Panc1 (cell line): ENCODE measurements around the gene CXCL16.

Experiments used
- CTCF ChIP-seq: fragments of 450-650 bp; IDR thresholded peaks from 2 replicates; pipeline ENCODE4 v1.5.1; 2017; ENCODE audit warnings: mild to moderate bottlenecking
- POLR2AphosphoS5 ChIP-seq: IDR thresholded peaks from 2 replicates; pipeline ENCODE4 v1.6.1; 2012; ENCODE audit warnings: mild to moderate bottlenecking, low read depth, low read length, moderate library complexity
- SIN3A ChIP-seq: IDR thresholded peaks from 2 replicates; pipeline ENCODE4 v1.6.1; 2012; ENCODE audit warnings: low read depth, mild to moderate bottlenecking, low read length, moderate library complexity, borderline replicate concordance; ENCODE audit not compliant: insufficient read depth
- TF ChIP-seq, protein P1 (sequence below), 2 experiments: IDR thresholded peaks; 2 replicates each; pipeline ENCODE4 v1.6.1; 2011 to 2012; ENCODE audit warnings: low read depth in 2 of 2, control low read depth in 1 of 2, low read length in 1 of 2, mild to moderate bottlenecking in 1 of 2, moderate library complexity in 1 of 2; ENCODE audit not compliant: insufficient read depth in 1 of 2

DNA sequence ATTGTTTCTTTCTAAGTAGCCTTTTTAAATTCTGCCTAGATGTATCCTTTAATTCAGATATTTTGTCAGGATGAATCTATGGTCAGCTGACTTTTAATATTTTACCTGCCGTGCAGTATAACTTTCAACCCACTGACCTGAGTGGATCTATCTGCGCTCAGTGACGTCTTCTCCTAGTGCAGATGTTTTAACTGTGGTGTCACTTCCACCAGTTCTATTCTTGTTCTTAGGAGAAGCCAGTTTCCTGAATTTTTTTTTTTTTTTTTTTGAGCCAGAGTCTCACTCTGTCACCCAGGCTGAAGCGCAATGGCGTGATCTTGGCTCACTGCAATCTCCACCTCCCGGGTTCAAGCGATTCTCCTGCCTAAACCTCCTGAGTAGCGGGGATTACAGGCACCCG lies 27.0 kb upstream of the CXCL16 start:
- TF ChIP-seq POLR2AphosphoS5 (no peak), CTCF (no peak), SIN3A (no peak)
- TF ChIP-seq, protein P1, sequence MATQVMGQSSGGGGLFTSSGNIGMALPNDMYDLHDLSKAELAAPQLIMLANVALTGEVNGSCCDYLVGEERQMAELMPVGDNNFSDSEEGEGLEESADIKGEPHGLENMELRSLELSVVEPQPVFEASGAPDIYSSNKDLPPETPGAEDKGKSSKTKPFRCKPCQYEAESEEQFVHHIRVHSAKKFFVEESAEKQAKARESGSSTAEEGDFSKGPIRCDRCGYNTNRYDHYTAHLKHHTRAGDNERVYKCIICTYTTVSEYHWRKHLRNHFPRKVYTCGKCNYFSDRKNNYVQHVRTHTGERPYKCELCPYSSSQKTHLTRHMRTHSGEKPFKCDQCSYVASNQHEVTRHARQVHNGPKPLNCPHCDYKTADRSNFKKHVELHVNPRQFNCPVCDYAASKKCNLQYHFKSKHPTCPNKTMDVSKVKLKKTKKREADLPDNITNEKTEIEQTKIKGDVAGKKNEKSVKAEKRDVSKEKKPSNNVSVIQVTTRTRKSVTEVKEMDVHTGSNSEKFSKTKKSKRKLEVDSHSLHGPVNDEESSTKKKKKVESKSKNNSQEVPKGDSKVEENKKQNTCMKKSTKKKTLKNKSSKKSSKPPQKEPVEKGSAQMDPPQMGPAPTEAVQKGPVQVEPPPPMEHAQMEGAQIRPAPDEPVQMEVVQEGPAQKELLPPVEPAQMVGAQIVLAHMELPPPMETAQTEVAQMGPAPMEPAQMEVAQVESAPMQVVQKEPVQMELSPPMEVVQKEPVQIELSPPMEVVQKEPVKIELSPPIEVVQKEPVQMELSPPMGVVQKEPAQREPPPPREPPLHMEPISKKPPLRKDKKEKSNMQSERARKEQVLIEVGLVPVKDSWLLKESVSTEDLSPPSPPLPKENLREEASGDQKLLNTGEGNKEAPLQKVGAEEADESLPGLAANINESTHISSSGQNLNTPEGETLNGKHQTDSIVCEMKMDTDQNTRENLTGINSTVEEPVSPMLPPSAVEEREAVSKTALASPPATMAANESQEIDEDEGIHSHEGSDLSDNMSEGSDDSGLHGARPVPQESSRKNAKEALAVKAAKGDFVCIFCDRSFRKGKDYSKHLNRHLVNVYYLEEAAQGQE (IDR thresholded peaks at IDR 0.05; ENCODE audit: insufficient read depth in 1 of 2, low read depth in 2 of 2, low read length in 1 of 2): no peak
